OCI-LY7 (cell line): Measurements from ENCODE around the gene HIGD1C. TPM values are rescaled to one million over a fixed set of nuclear protein-coding genes. Genes with fewer than 3 reads are reported as not detected.

ENCODE experiments used
- BruUV-seq: library from RNA; stranded (reverse); fragments of 400-500 nt; replicated peaks from 2 replicates; lab custom pipeline; 2021; lab: Mats Ljungman, UMichigan
- CTCF ChIA-PET: fragments of 300-600 bp; sonication (Branson Sonifier 250); formaldehyde crosslinking; loops from one replicate; lab custom pipeline; 2022; ENCODE audit warnings: antibody characterized with exemption; ENCODE audit not compliant: unreplicated experiment; lab: Charles Lee
- POLR2A ChIA-PET: fragments of 300-600 bp; sonication (Branson Sonifier 250); formaldehyde crosslinking; loops from one replicate; lab custom pipeline; 2022; ENCODE audit warnings: antibody characterized with exemption; lab: Charles Lee
- DNase-seq: peaks from one replicate; pipeline ENCODE4 v3.0.0-alpha.2; 2015; ENCODE audit warnings: low spot score
- H2AFZ ChIP-seq: fragments of 200-600 bp; sonication (generic), shearing (Covaris generic); 2 replicates; pipeline ENCODE4 v1.6.1; 2014; ENCODE audit warnings: mild to moderate bottlenecking, antibody characterized with exemption, low read length, moderate library complexity
- H3K27ac ChIP-seq: fragments of 200-600 bp; sonication (generic); 2 replicates; pipeline ENCODE4 v1.5.1; 2014; ENCODE audit warnings: mixed run types, low read depth, mild to moderate bottlenecking, moderate library complexity, low read length, inconsistent platforms; ENCODE audit not compliant: poor library complexity, severe bottlenecking
- H3K36me3 ChIP-seq: fragments of 200-600 bp; sonication (generic); 2 replicates; pipeline ENCODE4 v1.6.1; 2014; ENCODE audit warnings: mild to moderate bottlenecking, antibody characterized with exemption, low read length, moderate library complexity, mixed read lengths; ENCODE audit not compliant: insufficient read depth
- H3K4me1 ChIP-seq: fragments of 200-600 bp; sonication (generic); 2 replicates; pipeline ENCODE4 v1.5.1; 2014; ENCODE audit warnings: mild to moderate bottlenecking, low read length; ENCODE audit not compliant: insufficient read depth, poor library complexity, severe bottlenecking
- H3K4me2 ChIP-seq: fragments of 200-600 bp; sonication (generic); 2 replicates; pipeline ENCODE4 v1.6.1; 2014; ENCODE audit warnings: mild to moderate bottlenecking, low read length
- H3K4me3 ChIP-seq: fragments of 200-600 bp; sonication (generic); 2 replicates; pipeline ENCODE4 v1.5.1; 2014; ENCODE audit warnings: mild to moderate bottlenecking, low read depth, low read length; ENCODE audit not compliant: poor library complexity, severe bottlenecking
- H3K79me2 ChIP-seq: fragments of 200-600 bp; sonication (generic); 2 replicates; pipeline ENCODE4 v1.6.1; 2016; ENCODE audit warnings: low read depth, mild to moderate bottlenecking, low read length, moderate library complexity, mixed read lengths; ENCODE audit not compliant: insufficient read depth
- H3K9me2 ChIP-seq: fragments of 200-600 bp; sonication (generic); 2 replicates; pipeline ENCODE4 v1.6.1; 2016; ENCODE audit warnings: mild to moderate bottlenecking, low read length, mixed read lengths; ENCODE audit not compliant: insufficient read depth
- H3K9me3 ChIP-seq: fragments of 200-600 bp; sonication (generic); 2 replicates; pipeline ENCODE4 v1.6.1; 2014; ENCODE audit warnings: mild to moderate bottlenecking, mixed run types, low read length, mixed read lengths
- H4K20me1 ChIP-seq: fragments of 200-600 bp; sonication (generic); 2 replicates; pipeline ENCODE4 v1.6.1; 2014; ENCODE audit warnings: mild to moderate bottlenecking, antibody characterized with exemption, low read length, moderate library complexity, mixed read lengths; ENCODE audit not compliant: insufficient read depth
- EZH2phosphoT487 ChIP-seq: fragments of 200-600 bp; sonication (generic); IDR thresholded peaks from 2 replicates; pipeline ENCODE4 v1.6.1; 2018; ENCODE audit warnings: low read depth, borderline replicate concordance, mild to moderate bottlenecking, mixed run types, antibody characterized with exemption, low read length, moderate library complexity, mixed read lengths
- intact Hi-C: fragments of 100-400 bp; cut with micrococcal nuclease; formaldehyde crosslinking; loops from one replicate; pipeline ENCODE4 v1.10.0; 2022; ENCODE audit not compliant: unreplicated experiment
- total RNA-seq, 2 experiments: library from RNA; depleted of rRNA in 1 of 2; stranded (reverse); fragments of >200 nt in 1 of 2; shearing (Covaris generic) in 1 of 2; gene quantifications; 2 replicates each; pipeline ENCODE4 v1.2.3, GENCODE V29; 2014 to 2022
- TF ChIP-seq, protein P1 (sequence below): fragments of 200-600 bp; sonication (generic); conservative IDR thresholded peaks from 2 replicates; pipeline ENCODE4 v1.5.1; 2014; ENCODE audit warnings: mild to moderate bottlenecking, antibody characterized with exemption, low read length, moderate library complexity, mixed read lengths

HIGD1C gene
- total RNA-seq, 2 experiments from 2014 or later = not detected

GRCh38 chr12:50934981-50935807 is 17.1 kb upstream of the HIGD1C start:
- no peak overlapping the region for H3K4me2 ChIP-seq
- peaks cover 5% of the 10 kb centered on the region for H3K4me1 ChIP-seq
- H3K4me3 ChIP-seq = no peak overlapping the region
- H3K27ac ChIP-seq = no peak overlapping the region
- H3K79me2 ChIP-seq = no peaks in the 10 kb centered on the region
- no peaks in the 10 kb centered on the region for H3K9me2 ChIP-seq
- ChIA-PET CTCF (no interaction called here), POLR2A (interaction anchor here (1.6 kb wide), 1 partner anchor 10 kb away, joined by 5 read pairs; a partner anchor contains a TSS)
- BruUV-seq = no TSS peak
- no peaks in the 10 kb centered on the region for H4K20me1 ChIP-seq
- peaks cover 50% of the 10 kb centered on the region for H3K36me3 ChIP-seq
- H2AFZ ChIP-seq = no peak overlapping the region
- no peak for TF ChIP-seq EZH2phosphoT487
- TF ChIP-seq, protein P1, sequence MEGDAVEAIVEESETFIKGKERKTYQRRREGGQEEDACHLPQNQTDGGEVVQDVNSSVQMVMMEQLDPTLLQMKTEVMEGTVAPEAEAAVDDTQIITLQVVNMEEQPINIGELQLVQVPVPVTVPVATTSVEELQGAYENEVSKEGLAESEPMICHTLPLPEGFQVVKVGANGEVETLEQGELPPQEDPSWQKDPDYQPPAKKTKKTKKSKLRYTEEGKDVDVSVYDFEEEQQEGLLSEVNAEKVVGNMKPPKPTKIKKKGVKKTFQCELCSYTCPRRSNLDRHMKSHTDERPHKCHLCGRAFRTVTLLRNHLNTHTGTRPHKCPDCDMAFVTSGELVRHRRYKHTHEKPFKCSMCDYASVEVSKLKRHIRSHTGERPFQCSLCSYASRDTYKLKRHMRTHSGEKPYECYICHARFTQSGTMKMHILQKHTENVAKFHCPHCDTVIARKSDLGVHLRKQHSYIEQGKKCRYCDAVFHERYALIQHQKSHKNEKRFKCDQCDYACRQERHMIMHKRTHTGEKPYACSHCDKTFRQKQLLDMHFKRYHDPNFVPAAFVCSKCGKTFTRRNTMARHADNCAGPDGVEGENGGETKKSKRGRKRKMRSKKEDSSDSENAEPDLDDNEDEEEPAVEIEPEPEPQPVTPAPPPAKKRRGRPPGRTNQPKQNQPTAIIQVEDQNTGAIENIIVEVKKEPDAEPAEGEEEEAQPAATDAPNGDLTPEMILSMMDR = no peak
- no peak for DNase-seq
- H3K9me3 ChIP-seq = peaks cover 19% of the 10 kb centered on the region; the same call in 1 of the 2 replicates
- intact Hi-C loops = no loop called here

- H3K4me2 ChIP-seq = no peak overlapping the region
- H3K9me3 ChIP-seq = peaks cover 19% of the 10 kb centered on the region; the same call in 1 of the 2 replicates
- peaks cover 33% of the 10 kb centered on the region for H3K36me3 ChIP-seq
- H2AFZ ChIP-seq = no peak overlapping the region
- intact Hi-C loops = no loop called here
- BruUV-seq = no TSS peak
- ChIA-PET POLR2A (interaction anchor here (0.6 kb wide), 1 partner anchor 123 kb away, joined by 6 read pairs; no protein-coding TSS in a partner anchor), CTCF (no interaction called here)
- H3K9me2 ChIP-seq = no peaks in the 10 kb centered on the region
- H3K4me1 ChIP-seq = peaks cover 5% of the 10 kb centered on the region
- H3K27ac ChIP-seq = no peak overlapping the region
- TF ChIP-seq, protein P1 = no peak
- TF ChIP-seq EZH2phosphoT487 = no peak
- H3K79me2 ChIP-seq = no peaks in the 10 kb centered on the region
- DNase-seq = no peak
- no peaks in the 10 kb centered on the region for H4K20me1 ChIP-seq
- no peak overlapping the region for H3K4me3 ChIP-seq
These were observed 15.4 kb upstream of the HIGD1C start for GRCh38 chr12:50936821-50937530.
